ENCODE data around the gene UCN2. TPM values are rescaled to one million over a fixed set of nuclear protein-coding genes. Genes with fewer than 3 reads are reported as not detected.

The UCN2 gene
- total RNA-seq, 1 donor from 2014 or later: 1.4 TPM

GRCh38 chr3:48524970-48525369, 38.6 kb downstream of the UCN2 start:
- Mint-ChIP-seq H3K27ac (no peak overlapping the region), H3K9me3 (ENCODE audit: low read depth) (no peaks in the 10 kb centered on the region), H3K36me3 (ENCODE audit: insufficient read depth) (peaks cover 16% of the 10 kb centered on the region), H3K4me3 (ENCODE audit: low read depth) (no peak overlapping the region), H3K27me3 (no peaks in the 10 kb centered on the region), H3K4me1 (ENCODE audit: low read depth) (no peaks in the 10 kb centered on the region)
- no peak for TF ChIP-seq CTCF (IDR thresholded peaks at IDR 0.05; ENCODE audit: unreplicated experiment)
- DNase-seq (ENCODE audit: low spot score, unreplicated experiment): no peak

GRCh38 chr3:48521635-48522034, 41.9 kb downstream of the UCN2 start:
- Mint-ChIP-seq H3K36me3 (ENCODE audit: insufficient read depth) (peaks cover 7% of the 10 kb centered on the region), H3K27me3 (no peaks in the 10 kb centered on the region), H3K4me1 (ENCODE audit: low read depth) (no peaks in the 10 kb centered on the region), H3K4me3 (ENCODE audit: low read depth) (no peak overlapping the region), H3K27ac (no peak overlapping the region), H3K9me3 (ENCODE audit: low read depth) (no peaks in the 10 kb centered on the region)
- DNase-seq (ENCODE audit: low spot score, unreplicated experiment): no peak
- TF ChIP-seq CTCF (IDR thresholded peaks at IDR 0.05; ENCODE audit: unreplicated experiment): no peak

GRCh38 chr3:48519277-48519643, 44.3 kb downstream of the UCN2 start:
- TF ChIP-seq CTCF (IDR thresholded peaks at IDR 0.05; ENCODE audit: unreplicated experiment): no peak
- Mint-ChIP-seq H3K4me1 (ENCODE audit: low read depth) (no peaks in the 10 kb centered on the region), H3K36me3 (ENCODE audit: insufficient read depth) (peaks cover 4% of the 10 kb centered on the region), H3K9me3 (ENCODE audit: low read depth) (no peaks in the 10 kb centered on the region), H3K27ac (no peak overlapping the region), H3K4me3 (ENCODE audit: low read depth) (no peak overlapping the region), H3K27me3 (no peaks in the 10 kb centered on the region)
- no peak for DNase-seq (ENCODE audit: low spot score, unreplicated experiment)

GRCh38 chr3:48518638-48519276, 44.8 kb downstream of the UCN2 start:
- TF ChIP-seq CTCF (IDR thresholded peaks at IDR 0.05; ENCODE audit: unreplicated experiment): no peak
- Mint-ChIP-seq H3K4me3 (ENCODE audit: low read depth) (no peak overlapping the region), H3K36me3 (ENCODE audit: insufficient read depth) (peaks cover 4% of the 10 kb centered on the region), H3K4me1 (ENCODE audit: low read depth) (no peaks in the 10 kb centered on the region), H3K9me3 (ENCODE audit: low read depth) (no peaks in the 10 kb centered on the region), H3K27me3 (no peaks in the 10 kb centered on the region), H3K27ac (no peak overlapping the region)
- no peak for DNase-seq (ENCODE audit: low spot score, unreplicated experiment)

GRCh38 chr3:48518069-48518468, 45.5 kb downstream of the UCN2 start:
- Mint-ChIP-seq H3K9me3 (ENCODE audit: low read depth) (no peaks in the 10 kb centered on the region), H3K4me3 (ENCODE audit: low read depth) (no peak overlapping the region), H3K27me3 (no peaks in the 10 kb centered on the region), H3K27ac (no peak overlapping the region), H3K36me3 (ENCODE audit: insufficient read depth) (peaks cover 4% of the 10 kb centered on the region), H3K4me1 (ENCODE audit: low read depth) (no peaks in the 10 kb centered on the region)
- no peak for TF ChIP-seq CTCF (IDR thresholded peaks at IDR 0.05; ENCODE audit: unreplicated experiment)
- no peak for DNase-seq (ENCODE audit: low spot score, unreplicated experiment)
